22Rv1 (cell line): ENCODE data around the gene NDUFA7.
"Not testable (repeated sequence)": the region's sequence is repeated elsewhere in the genome, so short reads cannot be mapped to it uniquely, and the experiment has no call there.

Experiments
- H3K27ac ChIP-seq: fragments of 450-650 bp; 2 replicates; pipeline ENCODE4 v1.5.1; 2017
- ZFX ChIP-seq: fragments of 450-650 bp; IDR thresholded peaks from 2 replicates; pipeline ENCODE4 v1.6.1; 2017; ENCODE audit warnings: antibody characterized with exemption, borderline replicate concordance
- TF ChIP-seq, protein P1 (sequence below): fragments of 450-650 bp; IDR thresholded peaks from 2 replicates; pipeline ENCODE4 v1.5.1; 2017; ENCODE audit warnings: mild to moderate bottlenecking

Gene NDUFA7

GRCh38 chr19:8323781-8324185 lies 2.6 kb upstream of the NDUFA7 start:
- H3K27ac ChIP-seq, result peak overlapping the region; percentile 85
- TF ChIP-seq, protein P1, sequence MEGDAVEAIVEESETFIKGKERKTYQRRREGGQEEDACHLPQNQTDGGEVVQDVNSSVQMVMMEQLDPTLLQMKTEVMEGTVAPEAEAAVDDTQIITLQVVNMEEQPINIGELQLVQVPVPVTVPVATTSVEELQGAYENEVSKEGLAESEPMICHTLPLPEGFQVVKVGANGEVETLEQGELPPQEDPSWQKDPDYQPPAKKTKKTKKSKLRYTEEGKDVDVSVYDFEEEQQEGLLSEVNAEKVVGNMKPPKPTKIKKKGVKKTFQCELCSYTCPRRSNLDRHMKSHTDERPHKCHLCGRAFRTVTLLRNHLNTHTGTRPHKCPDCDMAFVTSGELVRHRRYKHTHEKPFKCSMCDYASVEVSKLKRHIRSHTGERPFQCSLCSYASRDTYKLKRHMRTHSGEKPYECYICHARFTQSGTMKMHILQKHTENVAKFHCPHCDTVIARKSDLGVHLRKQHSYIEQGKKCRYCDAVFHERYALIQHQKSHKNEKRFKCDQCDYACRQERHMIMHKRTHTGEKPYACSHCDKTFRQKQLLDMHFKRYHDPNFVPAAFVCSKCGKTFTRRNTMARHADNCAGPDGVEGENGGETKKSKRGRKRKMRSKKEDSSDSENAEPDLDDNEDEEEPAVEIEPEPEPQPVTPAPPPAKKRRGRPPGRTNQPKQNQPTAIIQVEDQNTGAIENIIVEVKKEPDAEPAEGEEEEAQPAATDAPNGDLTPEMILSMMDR, result no peak
- no peak for TF ChIP-seq ZFX

DNA sequence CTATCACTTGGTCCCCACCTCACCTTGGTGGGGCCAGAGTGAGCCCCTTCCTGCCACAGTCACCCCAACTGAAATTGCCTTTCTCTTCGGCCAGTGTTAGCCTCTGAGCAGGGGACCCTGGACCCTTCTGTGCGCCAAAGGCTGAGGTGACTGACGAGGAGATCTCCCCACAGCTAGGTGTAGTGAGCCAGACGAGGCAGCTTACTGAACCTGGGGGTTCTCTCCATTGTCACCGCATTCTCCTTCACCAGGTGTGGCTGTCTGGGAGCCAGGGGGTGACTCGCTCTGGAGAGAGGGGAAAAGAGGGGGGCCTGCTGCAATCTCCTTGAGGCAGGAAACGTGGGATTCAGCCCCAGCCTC lies 1.4 kb upstream of the NDUFA7 start:
- peak overlapping the region; percentile 85 for H3K27ac ChIP-seq

GRCh38 chr19:8321986-8322637 lies 937 bp upstream of the NDUFA7 start:
- TF ChIP-seq ZFX, result no peak
- TF ChIP-seq, protein P1, result no peak
- H3K27ac ChIP-seq, result peak overlapping the region; percentile 85

More for the DNA sequence above, 1.4 kb upstream of the NDUFA7 start:
- no peak for TF ChIP-seq ZFX
- TF ChIP-seq, protein P1, result no peak

DNA sequence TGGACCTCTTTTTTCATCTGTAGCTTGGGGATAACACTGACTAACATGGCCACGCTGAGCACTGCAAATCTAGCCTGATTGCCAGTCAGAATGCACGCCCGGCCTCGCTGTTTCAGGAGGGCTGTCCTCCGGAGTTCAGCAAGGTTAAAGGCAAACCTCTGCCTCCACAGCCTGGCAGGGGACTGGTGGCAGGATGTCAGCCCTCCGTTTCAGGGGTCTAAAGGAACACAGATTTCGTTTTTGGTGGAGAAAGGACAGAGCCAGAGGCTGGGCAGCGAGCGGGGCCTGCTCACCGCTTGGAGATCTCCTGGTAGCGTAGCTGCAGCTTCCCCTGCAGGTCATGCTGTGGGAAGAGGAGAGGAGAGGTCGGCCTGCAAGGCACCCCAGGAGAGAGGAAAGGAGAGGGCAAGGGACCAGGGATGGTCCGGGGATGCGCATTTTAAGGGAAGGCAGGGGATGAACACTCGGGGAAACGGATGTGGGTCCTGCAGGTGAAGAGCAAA lies 560 bp downstream of the NDUFA7 start:
- H3K27ac ChIP-seq, result peak overlapping the region; percentile 85
- no peak for TF ChIP-seq ZFX
- TF ChIP-seq, protein P1, result no peak

- no peak for TF ChIP-seq ZFX
- TF ChIP-seq, protein P1, result no peak
- H3K27ac ChIP-seq, result peak overlapping the region; percentile 85
These were observed 1.2 kb downstream of the NDUFA7 start for GRCh38 chr19:8319807-8320520.

- H3K27ac ChIP-seq, result not testable (repeated sequence)
These were observed 2.3 kb downstream of the NDUFA7 start for GRCh38 chr19:8318835-8319234.

DNA sequence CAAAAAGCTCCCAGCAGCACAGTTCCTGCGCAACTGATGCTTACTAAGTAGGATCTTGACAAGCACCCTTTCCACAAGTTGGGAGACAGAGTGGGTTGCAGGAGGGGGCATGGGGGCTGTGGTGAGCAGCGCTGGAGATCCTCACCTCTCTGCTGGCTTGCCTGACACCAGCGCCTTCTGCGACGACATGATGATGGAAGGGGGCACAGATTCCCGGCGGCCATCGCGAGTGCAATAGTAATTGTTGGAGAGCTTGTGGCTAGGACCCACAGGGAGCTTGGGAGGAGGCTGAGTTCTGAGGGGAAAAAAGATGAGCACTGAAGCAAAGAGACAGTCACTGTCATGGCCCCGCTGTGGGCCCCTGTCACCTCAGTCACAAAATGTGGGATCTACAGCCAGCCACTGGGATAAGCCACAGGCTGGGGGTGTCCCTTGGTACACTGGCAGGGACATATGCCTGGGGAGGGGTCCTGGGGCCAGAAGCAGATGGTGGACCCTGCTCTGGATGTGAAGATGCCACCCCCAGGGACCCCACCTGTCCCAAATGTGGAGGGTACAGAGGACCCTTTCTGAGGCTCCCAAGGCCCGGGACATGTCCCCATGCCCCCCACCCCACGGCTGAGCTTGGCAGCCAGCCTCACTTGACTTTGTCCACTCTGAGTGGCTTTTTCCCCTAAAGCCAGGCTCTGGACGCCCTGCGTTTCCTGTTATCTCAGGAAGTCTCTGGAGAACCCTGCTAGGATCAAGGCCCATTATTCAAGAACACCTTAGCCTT lies 4.6 kb downstream of the NDUFA7 start:
- TF ChIP-seq, protein P1, result no peak
- no peak for TF ChIP-seq ZFX
- no peak overlapping the region for H3K27ac ChIP-seq

GRCh38 chr19:8314981-8315640 lies 6.1 kb downstream of the NDUFA7 start:
- H3K27ac ChIP-seq, result not testable (repeated sequence)
